HCT116 (cell line): ENCODE results near the gene PLA2G2E. TPM values are rescaled to one million over a fixed set of nuclear protein-coding genes. Genes with fewer than 3 reads are reported as not detected.

ENCODE experiments used
- ATAC-seq: fragments of 200-7000 bp; cut with Tn5 transposase; 2 replicates; pipeline ENCODE4 v1.9.1; 2020; ENCODE audit warnings: mild to moderate bottlenecking, moderate library complexity
- BruUV-seq: library from RNA; stranded (reverse); fragments of 400-500 nt; replicated peaks from 2 replicates; lab custom pipeline; 2021; lab: Mats Ljungman, UMichigan
- CTCF ChIA-PET: fragments of 300-600 bp; sonication (Branson Sonifier 250); formaldehyde crosslinking; loops from one replicate; lab custom pipeline; 2021; ENCODE audit warnings: antibody characterized with exemption; lab: Charles Lee
- POLR2A ChIA-PET: fragments of 300-600, 350-600 bp; sonication (Branson Sonifier 250); formaldehyde crosslinking; loops from one replicate; lab custom pipeline; 2021; ENCODE audit warnings: antibody characterized with exemption; lab: Charles Lee
- RAD21 ChIA-PET, 2 experiments: fragments of 300-600 bp; sonication (Branson Sonifier 250); formaldehyde crosslinking; loops; one replicate each; lab custom pipeline; 2023; ENCODE audit warnings: low total read pairs in 2 of 2; ENCODE audit not compliant: uncharacterized antibody in 2 of 2, unreplicated experiment in 2 of 2, low non-redundant PET in 1 of 2; lab: Charles Lee
- DNase-seq: peaks from one replicate; pipeline ENCODE4 v3.0.0-alpha.2; 2010; ENCODE audit warnings: low read depth, low spot score
- H2AFZ ChIP-seq: fragments of 200-600 bp; shearing (Covaris generic), sonication (generic); 2 replicates; pipeline ENCODE4 v1.6.1; 2017; ENCODE audit warnings: low read depth, mixed run types, mixed read lengths, antibody characterized with exemption, low read length; ENCODE audit not compliant: poor library complexity, severe bottlenecking
- H3K27ac ChIP-seq: 2 replicates; pipeline ENCODE4 v1.5.1; 2012; ENCODE audit warnings: low read depth, low read length
- H3K27me3 ChIP-seq: fragments of 200-600 bp; sonication (generic); 2 replicates; pipeline ENCODE4 v1.6.1; 2016; ENCODE audit warnings: mixed run types, low read length, mixed read lengths; ENCODE audit not compliant: insufficient read depth
- H3K36me3 ChIP-seq, 2 experiments: fragments of 200-500 bp in 1 of 2; fragments of 200-600 bp in 1 of 2; sonication (Bioruptor generic) in 1 of 2; sonication (generic) in 1 of 2; 2 replicates each; pipeline versions ENCODE4 v1.5.1 to v1.6.1; 2014 to 2016; ENCODE audit warnings: low read length in 2 of 2, inconsistent platforms in 1 of 2, mixed read lengths in 1 of 2, mixed run types in 1 of 2; ENCODE audit not compliant: insufficient read depth in 2 of 2, control insufficient read depth in 1 of 2
- H3K4me1 ChIP-seq, 2 experiments: fragments of 200-600 bp in 1 of 2; sonication (generic) in 1 of 2; 2 replicates each; pipeline versions ENCODE4 v1.5.1 to v1.6.1; 2012 to 2017; ENCODE audit warnings: low read length in 2 of 2, inconsistent platforms in 1 of 2, mild to moderate bottlenecking in 1 of 2, mixed read lengths in 1 of 2, mixed run types in 1 of 2, moderate library complexity in 1 of 2; ENCODE audit not compliant: insufficient read depth in 2 of 2, control insufficient read depth in 1 of 2
- H3K4me2 ChIP-seq: fragments of 200-600 bp; sonication (generic); 2 replicates; pipeline ENCODE4 v1.6.1; 2017; ENCODE audit warnings: mixed run types, low read length, mixed read lengths
- H3K4me3 ChIP-seq, 2 experiments: fragments of 200-600 bp in 1 of 2; sonication (generic) in 1 of 2; replicated peaks in 1 of 2; 2 replicates each; pipeline ENCODE4 v1.5.1; 2011 to 2016; ENCODE audit warnings: low read length in 2 of 2, control low read depth in 1 of 2, low read depth in 1 of 2, mild to moderate bottlenecking in 1 of 2, mixed read lengths in 1 of 2, mixed run types in 1 of 2
- H3K79me2 ChIP-seq: fragments of 200-600 bp; sonication (generic); 2 replicates; pipeline ENCODE4 v1.6.1; 2017; ENCODE audit warnings: mild to moderate bottlenecking, mixed run types, low read length, moderate library complexity, mixed read lengths; ENCODE audit not compliant: insufficient read depth
- H3K9ac ChIP-seq: fragments of 200-600 bp; sonication (generic); 2 replicates; pipeline ENCODE4 v1.6.1; 2016; ENCODE audit warnings: low read length, mixed read lengths
- H3K9me2 ChIP-seq: fragments of 200-600 bp; sonication (generic), shearing (Covaris generic); 2 replicates; pipeline ENCODE4 v1.6.1; 2017; ENCODE audit warnings: mixed run types, mild to moderate bottlenecking, moderate library complexity; ENCODE audit not compliant: insufficient read depth
- H3K9me3 ChIP-seq, 2 experiments: fragments of 200-500 bp in 1 of 2; fragments of 200-600 bp in 1 of 2; sonication (Bioruptor generic) in 1 of 2; sonication (generic) in 1 of 2; 2 replicates each; pipeline ENCODE4 v1.6.1; 2014 to 2017; ENCODE audit warnings: low read length in 2 of 2, mixed read lengths in 2 of 2, inconsistent platforms in 1 of 2, low read depth in 1 of 2, mild to moderate bottlenecking in 1 of 2, mixed run types in 1 of 2, moderate library complexity in 1 of 2; ENCODE audit not compliant: control insufficient read depth in 1 of 2, insufficient read depth in 1 of 2
- H4K20me1 ChIP-seq: fragments of 200-600 bp; sonication (generic), shearing (Covaris generic); 2 replicates; pipeline ENCODE4 v1.6.1; 2017; ENCODE audit warnings: mixed run types, mild to moderate bottlenecking, moderate library complexity; ENCODE audit not compliant: insufficient read depth
- CBX3 ChIP-seq: IDR thresholded peaks from 2 replicates; pipeline ENCODE4 v1.6.1; 2012; ENCODE audit warnings: low read depth
- CEBPB ChIP-seq: IDR thresholded peaks from 2 replicates; pipeline ENCODE4 v1.6.1; 2012; ENCODE audit warnings: low read depth
- EGR1 ChIP-seq: IDR thresholded peaks from 2 replicates; pipeline ENCODE4 v1.6.1; 2012; ENCODE audit warnings: low read depth
- ELF1 ChIP-seq: IDR thresholded peaks from 2 replicates; pipeline ENCODE4 v1.6.1; 2012; ENCODE audit warnings: low read depth, borderline replicate concordance
- EZH2 ChIP-seq: fragments of 200-600 bp; sonication (generic); IDR thresholded peaks from 2 replicates; pipeline ENCODE4 v1.6.1; 2017; ENCODE audit warnings: antibody characterized with exemption, mixed run types
- FOSL1 ChIP-seq: IDR thresholded peaks from 2 replicates; pipeline ENCODE4 v1.6.1; 2012; ENCODE audit warnings: low read depth
- JUND ChIP-seq: IDR thresholded peaks from 2 replicates; pipeline ENCODE4 v1.6.1; 2012
- POLR2A ChIP-seq: IDR thresholded peaks from 2 replicates; pipeline ENCODE4 v1.7.0; 2011; ENCODE audit warnings: borderline replicate concordance; ENCODE audit not compliant: insufficient read depth, insufficient read length; ENCODE audit errors: extremely low read depth
- POLR2AphosphoS5 ChIP-seq: IDR thresholded peaks from 2 replicates; pipeline ENCODE4 v1.6.1; 2011; ENCODE audit warnings: mild to moderate bottlenecking, low read depth, low read length, moderate library complexity
- RAD21 ChIP-seq: IDR thresholded peaks from 2 replicates; pipeline ENCODE4 v1.6.1; 2012; ENCODE audit warnings: low read depth, mild to moderate bottlenecking
- SIN3A ChIP-seq: IDR thresholded peaks from 2 replicates; pipeline ENCODE4 v1.6.1; 2012; ENCODE audit warnings: low read depth
- SP1 ChIP-seq: IDR thresholded peaks from 2 replicates; pipeline ENCODE4 v1.6.1; 2012; ENCODE audit warnings: low read depth
- YY1 ChIP-seq: IDR thresholded peaks from 2 replicates; pipeline ENCODE4 v1.6.1; 2011; ENCODE audit warnings: low read length, low read depth, moderate library complexity, mild to moderate bottlenecking; ENCODE audit not compliant: insufficient replicate concordance; ENCODE audit errors: extremely low read depth
- ZFX ChIP-seq: fragments of 450-650 bp; IDR thresholded peaks from 2 replicates; pipeline ENCODE4 v1.6.1; 2017
- ZNF274 ChIP-seq: fragments of 200-500 bp; sonication (Bioruptor generic); IDR thresholded peaks from 2 replicates; pipeline ENCODE4 v1.6.1; 2014; ENCODE audit warnings: mild to moderate bottlenecking, low read depth, low read length, inconsistent platforms
- intact Hi-C: fragments of 100-400 bp; cut with micrococcal nuclease; formaldehyde crosslinking; loops from 2 replicates; pipeline ENCODE4 v1.10.0; 2022
- total RNA-seq: library from RNA; stranded (reverse); gene quantifications from one replicate; pipeline ENCODE4 v1.2.1, GENCODE V29; 2021; ENCODE audit not compliant: unreplicated experiment
- TF ChIP-seq, protein P1 (sequence below): IDR thresholded peaks from 2 replicates; pipeline ENCODE4 v1.6.1; 2012
- TF ChIP-seq, protein P2 (sequence below): IDR thresholded peaks from 2 replicates; pipeline ENCODE4 v1.6.1; 2012
- TF ChIP-seq, protein P3 (sequence below): IDR thresholded peaks from 2 replicates; pipeline ENCODE4 v1.6.1; 2012; ENCODE audit warnings: low read depth
- TF ChIP-seq, protein P4 (sequence below), 3 experiments: fragments of 200-600 bp in 1 of 3; sonication (generic) in 1 of 3; IDR thresholded peaks in 2 of 3; conservative IDR thresholded peaks in 1 of 3; 2 replicates each; pipeline ENCODE4 v1.5.1; 2012 to 2017; ENCODE audit warnings: low read depth in 2 of 3, low read length in 2 of 3, antibody characterized with exemption in 1 of 3, borderline replicate concordance in 1 of 3, control low read depth in 1 of 3, mild to moderate bottlenecking in 1 of 3, mixed read lengths in 1 of 3, mixed run types in 1 of 3, moderate library complexity in 1 of 3; ENCODE audit not compliant: insufficient read depth in 1 of 3

PLA2G2E gene
- total RNA-seq, 1 experiment from 2014 or later = not detected

DNA sequence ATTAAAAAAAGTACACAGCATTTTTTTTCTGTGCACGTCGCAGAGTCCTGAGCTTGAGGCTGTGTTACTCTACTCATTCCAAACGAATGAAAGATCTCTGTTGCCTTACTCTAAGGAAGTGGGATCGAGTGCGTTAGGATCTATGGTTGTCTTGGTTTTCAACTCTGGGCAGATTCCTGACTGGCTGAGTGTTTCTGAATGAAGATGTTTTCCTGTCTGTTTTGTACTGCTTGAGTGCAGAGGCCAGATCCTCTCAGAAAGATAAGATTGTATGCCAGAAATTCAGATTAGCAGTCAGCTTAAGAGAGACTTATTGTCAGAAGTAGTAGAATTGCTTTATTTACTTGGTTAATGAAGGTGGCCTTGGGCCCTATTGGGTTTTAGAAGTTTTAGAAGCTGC lies 14.0 kb downstream of the PLA2G2E start:
- peaks cover 50 to 54% of the 10 kb centered on the region in 2 experiments for H3K36me3 ChIP-seq
- no peaks in the 10 kb centered on the region for H3K9me2 ChIP-seq
- ChIA-PET POLR2A (no interaction called here), RAD21 (no interaction called here), CTCF (interaction anchor here (1.7 kb wide), 1 partner anchor 27 kb away, joined by 5 read pairs; the partner anchor contains the start of gene OTUD3)
- no peak overlapping the region for H3K9ac ChIP-seq
- H3K9me3 ChIP-seq = no peaks in the 10 kb centered on the region
- ATAC-seq = no peak
- no peak overlapping the region for H3K27ac ChIP-seq
- BruUV-seq = no TSS peak
- H4K20me1 ChIP-seq = no peaks in the 10 kb centered on the region
- TF ChIP-seq ZNF274 = no peak
- TF ChIP-seq ZFX = no peak
- no peak for TF ChIP-seq SP1
- TF ChIP-seq, protein P1, sequence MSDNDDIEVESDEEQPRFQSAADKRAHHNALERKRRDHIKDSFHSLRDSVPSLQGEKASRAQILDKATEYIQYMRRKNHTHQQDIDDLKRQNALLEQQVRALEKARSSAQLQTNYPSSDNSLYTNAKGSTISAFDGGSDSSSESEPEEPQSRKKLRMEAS = no peak
- no peak for TF ChIP-seq CEBPB
- no peak for TF ChIP-seq FOSL1
- no peak for TF ChIP-seq POLR2AphosphoS5
- TF ChIP-seq, protein P2, sequence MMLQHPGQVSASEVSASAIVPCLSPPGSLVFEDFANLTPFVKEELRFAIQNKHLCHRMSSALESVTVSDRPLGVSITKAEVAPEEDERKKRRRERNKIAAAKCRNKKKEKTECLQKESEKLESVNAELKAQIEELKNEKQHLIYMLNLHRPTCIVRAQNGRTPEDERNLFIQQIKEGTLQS = no peak
- no peak for TF ChIP-seq POLR2A
- TF ChIP-seq, protein P3, sequence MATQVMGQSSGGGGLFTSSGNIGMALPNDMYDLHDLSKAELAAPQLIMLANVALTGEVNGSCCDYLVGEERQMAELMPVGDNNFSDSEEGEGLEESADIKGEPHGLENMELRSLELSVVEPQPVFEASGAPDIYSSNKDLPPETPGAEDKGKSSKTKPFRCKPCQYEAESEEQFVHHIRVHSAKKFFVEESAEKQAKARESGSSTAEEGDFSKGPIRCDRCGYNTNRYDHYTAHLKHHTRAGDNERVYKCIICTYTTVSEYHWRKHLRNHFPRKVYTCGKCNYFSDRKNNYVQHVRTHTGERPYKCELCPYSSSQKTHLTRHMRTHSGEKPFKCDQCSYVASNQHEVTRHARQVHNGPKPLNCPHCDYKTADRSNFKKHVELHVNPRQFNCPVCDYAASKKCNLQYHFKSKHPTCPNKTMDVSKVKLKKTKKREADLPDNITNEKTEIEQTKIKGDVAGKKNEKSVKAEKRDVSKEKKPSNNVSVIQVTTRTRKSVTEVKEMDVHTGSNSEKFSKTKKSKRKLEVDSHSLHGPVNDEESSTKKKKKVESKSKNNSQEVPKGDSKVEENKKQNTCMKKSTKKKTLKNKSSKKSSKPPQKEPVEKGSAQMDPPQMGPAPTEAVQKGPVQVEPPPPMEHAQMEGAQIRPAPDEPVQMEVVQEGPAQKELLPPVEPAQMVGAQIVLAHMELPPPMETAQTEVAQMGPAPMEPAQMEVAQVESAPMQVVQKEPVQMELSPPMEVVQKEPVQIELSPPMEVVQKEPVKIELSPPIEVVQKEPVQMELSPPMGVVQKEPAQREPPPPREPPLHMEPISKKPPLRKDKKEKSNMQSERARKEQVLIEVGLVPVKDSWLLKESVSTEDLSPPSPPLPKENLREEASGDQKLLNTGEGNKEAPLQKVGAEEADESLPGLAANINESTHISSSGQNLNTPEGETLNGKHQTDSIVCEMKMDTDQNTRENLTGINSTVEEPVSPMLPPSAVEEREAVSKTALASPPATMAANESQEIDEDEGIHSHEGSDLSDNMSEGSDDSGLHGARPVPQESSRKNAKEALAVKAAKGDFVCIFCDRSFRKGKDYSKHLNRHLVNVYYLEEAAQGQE = no peak
- TF ChIP-seq EZH2 = no peak
- no peak for TF ChIP-seq YY1
- no peak for TF ChIP-seq EGR1
- no peak for TF ChIP-seq RAD21
- no peak for TF ChIP-seq CBX3
- no peak for TF ChIP-seq SIN3A
- TF ChIP-seq, protein P4, sequence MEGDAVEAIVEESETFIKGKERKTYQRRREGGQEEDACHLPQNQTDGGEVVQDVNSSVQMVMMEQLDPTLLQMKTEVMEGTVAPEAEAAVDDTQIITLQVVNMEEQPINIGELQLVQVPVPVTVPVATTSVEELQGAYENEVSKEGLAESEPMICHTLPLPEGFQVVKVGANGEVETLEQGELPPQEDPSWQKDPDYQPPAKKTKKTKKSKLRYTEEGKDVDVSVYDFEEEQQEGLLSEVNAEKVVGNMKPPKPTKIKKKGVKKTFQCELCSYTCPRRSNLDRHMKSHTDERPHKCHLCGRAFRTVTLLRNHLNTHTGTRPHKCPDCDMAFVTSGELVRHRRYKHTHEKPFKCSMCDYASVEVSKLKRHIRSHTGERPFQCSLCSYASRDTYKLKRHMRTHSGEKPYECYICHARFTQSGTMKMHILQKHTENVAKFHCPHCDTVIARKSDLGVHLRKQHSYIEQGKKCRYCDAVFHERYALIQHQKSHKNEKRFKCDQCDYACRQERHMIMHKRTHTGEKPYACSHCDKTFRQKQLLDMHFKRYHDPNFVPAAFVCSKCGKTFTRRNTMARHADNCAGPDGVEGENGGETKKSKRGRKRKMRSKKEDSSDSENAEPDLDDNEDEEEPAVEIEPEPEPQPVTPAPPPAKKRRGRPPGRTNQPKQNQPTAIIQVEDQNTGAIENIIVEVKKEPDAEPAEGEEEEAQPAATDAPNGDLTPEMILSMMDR (IDR thresholded peaks at IDR 0.05 in 2 of 3, conservative IDR thresholded peaks at IDR 0.05 in 1 of 3; ENCODE audit: borderline replicate concordance in 1 of 3, insufficient read depth in 1 of 3, low read depth in 2 of 3, low read length in 2 of 3) = no peak
- TF ChIP-seq JUND = no peak
- no peak for TF ChIP-seq ELF1
- intact Hi-C loops = no loop called here
- no peak for DNase-seq
- H3K79me2 ChIP-seq = peaks cover 5% of the 10 kb centered on the region; the same call in 1 of the 2 replicates
- H3K4me1 ChIP-seq = peaks cover 0 to under 1% of the 10 kb centered on the region in 2 experiments; a peak in 1 of 4 replicates
- no peak overlapping the region for H3K4me2 ChIP-seq
- no peak overlapping the region for H3K4me3 ChIP-seq
- no peak overlapping the region for H2AFZ ChIP-seq
- H3K27me3 ChIP-seq = no peaks in the 10 kb centered on the region
